HepG2 (cell line): ENCODE measurements around the gene GLB1L. TPM values are rescaled to one million over a fixed set of nuclear protein-coding genes. Genes with fewer than 3 reads are reported as not detected.

Source experiments
- AKAP8 ChIP-seq: sonication (generic); formaldehyde crosslinking; IDR thresholded peaks from 2 replicates; pipeline ENCODE4 v1.5.1; 2020; ENCODE audit warnings: mild to moderate bottlenecking, missing genetic modification reagents
- CAMTA2 ChIP-seq: sonication (generic); formaldehyde crosslinking; IDR thresholded peaks from 2 replicates; pipeline ENCODE4 v1.4.0; 2020; ENCODE audit warnings: mild to moderate bottlenecking, missing genetic modification reagents, borderline replicate concordance
- CCAR2 ChIP-seq: fragments of 200-400 bp; formaldehyde crosslinking; optimal IDR thresholded peaks from 2 replicates; pipeline ENCODE3; 2018; ENCODE audit warnings: low read depth, mild to moderate bottlenecking, low read length, moderate library complexity
- CREM ChIP-seq, 2 experiments: sonication (generic) in 1 of 2; formaldehyde crosslinking in 1 of 2; IDR thresholded peaks; 2 replicates each; pipeline versions ENCODE4 v1.4.0 to v1.6.1; 2016 to 2020; ENCODE audit warnings: antibody characterized with exemption in 1 of 2, mild to moderate bottlenecking in 1 of 2, missing genetic modification reagents in 1 of 2
- FOXK1 ChIP-seq: sonication (generic); formaldehyde crosslinking; IDR thresholded peaks from 2 replicates; pipeline ENCODE4 v1.4.0; 2020; ENCODE audit warnings: low read depth, missing genetic modification reagents, borderline replicate concordance
- GPN1 ChIP-seq: sonication (generic); formaldehyde crosslinking; IDR thresholded peaks from 2 replicates; pipeline ENCODE4 v1.5.1; 2020; ENCODE audit warnings: missing genetic modification reagents, borderline replicate concordance
- HNF4A ChIP-seq: sonication (generic); formaldehyde crosslinking; IDR thresholded peaks from 2 replicates; pipeline ENCODE4 v1.4.0; 2020; ENCODE audit warnings: missing genetic modification reagents
- KAT7 ChIP-seq: IDR thresholded peaks from 2 replicates; pipeline ENCODE4 v1.6.1; 2018; ENCODE audit warnings: borderline replicate concordance, missing compliant biosample characterization
- NR1H2 ChIP-seq: sonication (generic); formaldehyde crosslinking; IDR thresholded peaks from 2 replicates; pipeline ENCODE4 v1.8.1; 2022; ENCODE audit warnings: low read depth, missing genetic modification reagents, borderline replicate concordance
- PAWR ChIP-seq: sonication (generic); formaldehyde crosslinking; IDR thresholded peaks from 2 replicates; pipeline ENCODE4 v1.4.0; 2020; ENCODE audit warnings: missing genetic modification reagents, mild to moderate bottlenecking, borderline replicate concordance
- SMYD3 ChIP-seq: sonication (generic); formaldehyde crosslinking; IDR thresholded peaks from 2 replicates; pipeline ENCODE4 v1.8.1; 2023; ENCODE audit warnings: mild to moderate bottlenecking, missing genetic modification reagents
- SRY ChIP-seq: sonication (generic); formaldehyde crosslinking; IDR thresholded peaks from 2 replicates; pipeline ENCODE4 v1.8.0; 2022; ENCODE audit warnings: mild to moderate bottlenecking, missing genetic modification reagents
- ZC3H4 ChIP-seq: sonication (generic); formaldehyde crosslinking; IDR thresholded peaks from 2 replicates; pipeline ENCODE4 v1.4.0; 2020; ENCODE audit warnings: missing genetic modification reagents, borderline replicate concordance
- ZNF225 ChIP-seq: sonication (generic); formaldehyde crosslinking; IDR thresholded peaks from 2 replicates; pipeline ENCODE4 v1.4.0; 2020; ENCODE audit warnings: mild to moderate bottlenecking, missing genetic modification reagents
- ZNF547 ChIP-seq: sonication (generic); formaldehyde crosslinking; IDR thresholded peaks from 2 replicates; pipeline ENCODE4 v1.5.1; 2020; ENCODE audit warnings: mild to moderate bottlenecking, missing genetic modification reagents
- ZNF577 ChIP-seq: sonication (generic); formaldehyde crosslinking; IDR thresholded peaks from 2 replicates; pipeline ENCODE4 v1.4.0; 2020; ENCODE audit warnings: mild to moderate bottlenecking, low read depth, missing genetic modification reagents, borderline replicate concordance
- polyA plus RNA-seq, 8 experiments: library from polyadenylated mRNA; depleted of rRNA in 3 of 8; stranded (reverse) in 7 of 8; unstranded in 1 of 8; fragments of >200 nt; fragmentation: Illumina TruSeq in 4 of 8; extraction: Trizol in 4 of 8; gene quantifications; 2 replicates each; pipeline versions ENCODE4 v1.2.1 to v1.2.3, GENCODE V29; 2011 to 2016; ENCODE audit warnings: low read depth in 4 of 8, missing spikeins in 1 of 8, mixed read lengths in 1 of 8; ENCODE audit not compliant: insufficient read depth in 1 of 8
- total RNA-seq, 5 experiments: library from RNA; depleted of rRNA; stranded (reverse); fragments of >200 nt; fragmentation: Illumina TruSeq; extraction: Trizol; gene quantifications; 2 replicates each; pipeline ENCODE4 v1.2.3, GENCODE V29; 2016; ENCODE audit warnings: low read depth in 1 of 5
- TF ChIP-seq, protein P1 (sequence below): sonication (generic); formaldehyde crosslinking; IDR thresholded peaks from 2 replicates; pipeline ENCODE4 v1.9.0; 2022; ENCODE audit warnings: missing genetic modification reagents, mild to moderate bottlenecking, borderline replicate concordance
- TF ChIP-seq, protein P2 (sequence below): sonication (generic); formaldehyde crosslinking; IDR thresholded peaks from 2 replicates; pipeline ENCODE4 v1.8.0; 2023; ENCODE audit warnings: mild to moderate bottlenecking, missing genetic modification reagents

The GLB1L gene
- total and polyA plus RNA-seq, 2 of the 13 experiments (the other 11 are each of a cell fraction or from before 2014, with no cell fraction given): 6.8 to 7.3 TPM

DNA sequence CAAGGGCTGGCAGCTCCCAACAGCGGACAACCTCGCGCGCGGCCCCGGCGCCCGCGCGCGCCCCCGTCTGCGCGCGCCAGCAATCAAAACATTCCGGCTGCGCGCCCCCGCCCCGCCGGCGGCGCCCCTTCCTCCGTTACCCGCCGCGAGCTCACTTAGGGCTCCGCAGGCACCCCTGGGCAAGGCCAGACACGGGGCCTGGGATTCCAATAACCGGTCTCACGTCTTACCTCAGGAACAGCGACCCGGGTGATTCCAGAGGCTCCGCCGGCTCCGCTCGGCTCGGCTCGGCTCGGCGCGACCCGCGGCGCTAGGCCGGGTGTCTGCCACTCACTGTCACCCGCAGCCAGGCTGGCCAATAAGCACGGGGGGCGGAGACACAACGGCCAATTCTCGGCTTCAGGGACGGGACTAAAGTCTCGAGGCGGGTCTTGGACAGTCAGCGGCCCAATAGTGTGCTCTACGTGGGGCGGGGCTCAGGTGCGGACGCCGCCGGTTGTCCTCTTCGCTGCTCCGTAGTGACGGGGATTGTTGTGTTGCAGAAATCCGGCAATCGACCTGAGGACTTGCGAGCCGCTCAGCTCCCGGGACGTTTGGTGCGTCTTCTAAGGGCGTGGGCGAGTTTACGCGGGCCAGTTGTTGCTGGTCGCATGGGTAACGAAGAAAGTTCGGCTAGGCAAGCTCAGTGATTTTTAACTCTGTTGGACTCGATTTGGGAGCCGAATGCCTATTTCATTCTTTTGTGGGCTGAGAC is 15.8 kb downstream of the GLB1L start, which contains the start of the genes ANKZF1 and ATG9A (continued):
- TF ChIP-seq, protein P1, sequence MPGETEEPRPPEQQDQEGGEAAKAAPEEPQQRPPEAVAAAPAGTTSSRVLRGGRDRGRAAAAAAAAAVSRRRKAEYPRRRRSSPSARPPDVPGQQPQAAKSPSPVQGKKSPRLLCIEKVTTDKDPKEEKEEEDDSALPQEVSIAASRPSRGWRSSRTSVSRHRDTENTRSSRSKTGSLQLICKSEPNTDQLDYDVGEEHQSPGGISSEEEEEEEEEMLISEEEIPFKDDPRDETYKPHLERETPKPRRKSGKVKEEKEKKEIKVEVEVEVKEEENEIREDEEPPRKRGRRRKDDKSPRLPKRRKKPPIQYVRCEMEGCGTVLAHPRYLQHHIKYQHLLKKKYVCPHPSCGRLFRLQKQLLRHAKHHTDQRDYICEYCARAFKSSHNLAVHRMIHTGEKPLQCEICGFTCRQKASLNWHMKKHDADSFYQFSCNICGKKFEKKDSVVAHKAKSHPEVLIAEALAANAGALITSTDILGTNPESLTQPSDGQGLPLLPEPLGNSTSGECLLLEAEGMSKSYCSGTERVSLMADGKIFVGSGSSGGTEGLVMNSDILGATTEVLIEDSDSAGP: peak; percentile 79
- TF ChIP-seq ZNF547 (CRISPR knock-in tag): peak; percentile 91
- no peak for TF ChIP-seq KAT7 (CRISPR knock-in tag)
- TF ChIP-seq ZNF225 (CRISPR knock-in tag): no peak
- TF ChIP-seq CCAR2: no peak
- TF ChIP-seq SMYD3 (CRISPR knock-in tag): peak; percentile 85; the same call in 1 of the 2 replicates
- no peak for TF ChIP-seq NR1H2 (CRISPR knock-in tag)
- peak; percentile 97 for TF ChIP-seq FOXK1
- no peak for TF ChIP-seq GPN1 (CRISPR knock-in tag)
- no peak for TF ChIP-seq ZNF577 (CRISPR knock-in tag)
- TF ChIP-seq SRY (CRISPR knock-in tag): peak; percentile 38; the same call in 1 of the 2 replicates
- TF ChIP-seq, protein P2, sequence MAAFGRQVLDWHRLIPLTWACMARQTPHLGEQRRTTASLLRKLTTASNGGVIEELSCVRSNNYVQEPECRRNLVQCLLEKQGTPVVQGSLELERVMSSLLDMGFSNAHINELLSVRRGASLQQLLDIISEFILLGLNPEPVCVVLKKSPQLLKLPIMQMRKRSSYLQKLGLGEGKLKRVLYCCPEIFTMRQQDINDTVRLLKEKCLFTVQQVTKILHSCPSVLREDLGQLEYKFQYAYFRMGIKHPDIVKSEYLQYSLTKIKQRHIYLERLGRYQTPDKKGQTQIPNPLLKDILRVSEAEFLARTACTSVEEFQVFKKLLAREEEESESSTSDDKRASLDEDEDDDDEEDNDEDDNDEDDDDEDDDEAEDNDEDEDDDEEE: peak; percentile 43; the same call in 1 of the 2 replicates
- no peak; the same call in 1 of the 2 replicates for TF ChIP-seq HNF4A (CRISPR knock-in tag)
- 0 out of 2 replicates have a peak, but pooled peaks have one; percentile 15 for TF ChIP-seq CAMTA2 (CRISPR knock-in tag)
- no peak for TF ChIP-seq PAWR (CRISPR knock-in tag)
- peak; percentile 88 for TF ChIP-seq CREM (IDR thresholded peaks at IDR 0.05)
- TF ChIP-seq CREM (CRISPR knock-in tag; IDR thresholded peaks at IDR 0.05): no peak
- no peak for TF ChIP-seq ZC3H4 (CRISPR knock-in tag)
- no peak for TF ChIP-seq AKAP8
